B cell (primary cell): ENCODE data around the gene UBR4. TPM values are rescaled to one million over a fixed set of nuclear protein-coding genes. Genes with fewer than 3 reads are reported as not detected.

Source experiments
- ATAC-seq: fragments of 200-7000 bp; cut with Tn5 transposase; one replicate; pipeline ENCODE4 v1.10.0; 2021; ENCODE audit warnings: low read depth, mild to moderate bottlenecking, moderate number of reproducible peaks, moderate library complexity
- CTCF ChIA-PET: fragments of 350-600 bp; sonication (Branson Sonifier 250); formaldehyde crosslinking; loops from one replicate; lab custom pipeline; 2021; ENCODE audit warnings: antibody characterized with exemption, inconsistent platforms; lab: Charles Lee
- POLR2A ChIA-PET: fragments of 350-600 bp; sonication (Branson Sonifier 250); formaldehyde crosslinking; loops from one replicate; lab custom pipeline; 2021; ENCODE audit warnings: antibody characterized with exemption; lab: Charles Lee
- DNase-seq: peaks from one replicate; pipeline ENCODE4 v3.0.0; 2013
- H2AFZ ChIP-seq: 2 replicates; pipeline ENCODE4 v1.6.1; 2012; ENCODE audit warnings: mild to moderate bottlenecking, low read depth, low read length; ENCODE audit not compliant: insufficient read depth, poor library complexity, severe bottlenecking
- H3K27ac ChIP-seq, 2 donors: 1 replicate in 1 of 2; 2 replicates in 1 of 2; pipeline ENCODE4 v1.5.1; 2012 to 2013; ENCODE audit warnings: low read length in 2 of 2, mild to moderate bottlenecking in 2 of 2, moderate library complexity in 1 of 2
- H3K27me3 ChIP-seq, 4 experiments: fragments of 200-600 bp in 1 of 4; sonication (generic) in 1 of 4; replicated peaks in 1 of 4; 1 replicate in 2 of 4; 2 replicates in 2 of 4; pipeline versions ENCODE4 v1.6.1 to v1.7.0; 2013 to 2016; ENCODE audit warnings: low read length in 3 of 4, mild to moderate bottlenecking in 2 of 4, mixed read lengths in 1 of 4, moderate library complexity in 1 of 4; ENCODE audit not compliant: insufficient read depth in 4 of 4, control insufficient read depth in 3 of 4; ENCODE audit errors: control extremely low read depth in 1 of 4
- H3K36me3 ChIP-seq, 2 experiments: replicated peaks in 1 of 2; 1 replicate in 1 of 2; 2 replicates in 1 of 2; pipeline versions ENCODE4 v1.6.1 to v1.7.1; 2013; ENCODE audit warnings: low read length in 1 of 2; ENCODE audit not compliant: insufficient read depth in 2 of 2, control insufficient read depth in 1 of 2; ENCODE audit errors: control extremely low read depth in 1 of 2, extremely low read depth in 1 of 2
- H3K4me1 ChIP-seq, 2 donors: fragments of 200-600 bp in 1 of 2; sonication (generic) in 1 of 2; 1 replicate in 1 of 2; 2 replicates in 1 of 2; pipeline versions ENCODE4 v1.5.1 to v1.6.1; 2013 to 2017; ENCODE audit warnings: low read length in 2 of 2; ENCODE audit not compliant: control insufficient read depth in 2 of 2, insufficient read depth in 2 of 2
- H3K4me2 ChIP-seq: replicated peaks from 2 replicates; pipeline ENCODE3; 2012; ENCODE audit warnings: mild to moderate bottlenecking, low read depth, low read length; ENCODE audit not compliant: poor library complexity, severe bottlenecking
- H3K4me3 ChIP-seq, 5 experiments: fragments of 200-600 bp in 1 of 5; sonication (generic) in 1 of 5; 1 replicate in 3 of 5; 2 replicates in 2 of 5; pipeline versions ENCODE4 v1.5.1 to v1.7.0; 2011 to 2016; ENCODE audit warnings: low read length in 4 of 5, mild to moderate bottlenecking in 4 of 5, low read depth in 2 of 5, control low read depth in 1 of 5, moderate library complexity in 1 of 5; ENCODE audit not compliant: insufficient read depth in 1 of 5; ENCODE audit errors: control extremely low read depth in 1 of 5, extremely low read depth in 1 of 5
- H3K79me2 ChIP-seq: fragments of 200-600 bp; sonication (generic); one replicate; pipeline ENCODE4 v1.6.0; 2016; ENCODE audit warnings: low read length; ENCODE audit not compliant: control insufficient read depth, insufficient read depth
- H3K9ac ChIP-seq: fragments of 200-600 bp; sonication (generic); 2 replicates; pipeline ENCODE4 v1.6.1; 2017; ENCODE audit warnings: mild to moderate bottlenecking, low read length, moderate library complexity
- H3K9me3 ChIP-seq, 3 donors: one replicate each; pipeline versions ENCODE4 v1.6.1 to v1.7.1; 2013; ENCODE audit warnings: low read length in 2 of 3; ENCODE audit not compliant: control insufficient read depth in 2 of 3, insufficient read depth in 1 of 3; ENCODE audit errors: control extremely low read depth in 1 of 3
- H4K20me1 ChIP-seq: 2 replicates; pipeline ENCODE4 v1.6.0; 2012; ENCODE audit warnings: mild to moderate bottlenecking, low read length; ENCODE audit not compliant: insufficient read depth, control insufficient read depth, poor library complexity, severe bottlenecking
- H3K27ac Mint-ChIP-seq: one replicate; pipeline ENCODE4 v1.8.0; 2021; ENCODE audit warnings: mixed read lengths
- H3K27me3 Mint-ChIP-seq: one replicate; pipeline ENCODE4 v1.8.0; 2021; ENCODE audit warnings: mixed read lengths
- H3K4me1 Mint-ChIP-seq: one replicate; pipeline ENCODE4 v1.8.0; 2021; ENCODE audit warnings: mixed read lengths
- H3K4me3 Mint-ChIP-seq: one replicate; pipeline ENCODE4 v1.8.0; 2021; ENCODE audit warnings: mixed read lengths
- H3K9me3 Mint-ChIP-seq: one replicate; pipeline ENCODE4 v1.8.0; 2022; ENCODE audit warnings: mixed read lengths; ENCODE audit not compliant: insufficient read depth
- CTCF ChIP-seq: fragments of 200-600 bp; IDR thresholded peaks from one replicate; pipeline ENCODE4 v1.8.0; 2022; ENCODE audit warnings: antibody characterized with exemption, mild to moderate bottlenecking
- EZH2 ChIP-seq: IDR thresholded peaks from 2 replicates; pipeline ENCODE4 v1.6.1; 2012; ENCODE audit warnings: borderline replicate concordance, low read depth, mild to moderate bottlenecking, moderate library complexity, low read length; ENCODE audit not compliant: insufficient read depth, poor library complexity, severe bottlenecking
- WGBS: methylation state at CpG from one replicate; pipeline ENCODE4 v1.1.5; 2013; ENCODE audit warnings: missing lambda C conversion rate; ENCODE audit not compliant: insufficient coverage; 5-methylcytosine and 5-hydroxymethylcytosine counted together
- intact Hi-C: fragments of 100-400 bp; cut with micrococcal nuclease; formaldehyde crosslinking; loops from one replicate; pipeline ENCODE4 v1.10.0; 2022
- polyA plus RNA-seq: library from polyadenylated mRNA; depleted of rRNA; stranded (reverse); fragments of >200 nt; gene quantifications from 2 replicates; pipeline ENCODE4 v1.2.3, GENCODE V29; 2012
- total RNA-seq, 2 donors: library from RNA; stranded (reverse); fragments of 120-200 nt in 1 of 2; gene quantifications; 1 replicate in 1 of 2; 2 replicates in 1 of 2; pipeline versions ENCODE4 v1.2.3 to v1.2.4, GENCODE V29; 2013 to 2022

The UBR4 gene
- total and polyA plus RNA-seq, 2 donors (not counting 1 experiment from before 2014, with no cell fraction given): 90.0 to 190 TPM

GRCh38 chr1:19220991-19221390 lies 10.9 kb upstream of the UBR4 start:
- ChIA-PET POLR2A (interaction anchor here (0.7 kb wide), 2 partner anchors 102 to 524 kb away, joined by 5 to 7 read pairs; no protein-coding TSS in a partner anchor), CTCF (interaction anchor here (1.1 kb wide), 1 partner anchor 21 kb away, joined by 3 read pairs; no protein-coding TSS in a partner anchor)
- Histone ChIP-seq H3K36me3 (peaks cover 0 to 70% of the 10 kb centered on the region in 2 experiments), H3K79me2 (peaks cover 6% of the 10 kb centered on the region), H3K27me3 (no peaks in the 10 kb centered on the region), H3K27ac (no peak overlapping the region), H3K4me2 (no peak overlapping the region), H2AFZ (no peak overlapping the region), H3K9ac (no peak overlapping the region), H3K4me1 (no peaks in the 10 kb centered on the region), H4K20me1 (peaks cover 3% of the 10 kb centered on the region), H3K9me3 (no peaks in the 10 kb centered on the region), H3K4me3 (no peak overlapping the region)
- Mint-ChIP-seq H3K27ac (no peak overlapping the region), H3K4me1 (peaks cover 4% of the 10 kb centered on the region), H3K27me3 (no peaks in the 10 kb centered on the region), H3K9me3 (no peaks in the 10 kb centered on the region), H3K4me3 (no peak overlapping the region)
- DNase-seq (no peak), ATAC-seq (no peak)
- WGBS: 77% methylated on average over 5 of the region's 7 CpGs
- intact Hi-C loops: no loop called here
- TF ChIP-seq EZH2: no peak
- no peak for TF ChIP-seq CTCF

- H2AFZ ChIP-seq: no peak overlapping the region
- H3K4me2 ChIP-seq: no peak overlapping the region
- H3K4me3 ChIP-seq: no peak overlapping the region
- no peaks in the 10 kb centered on the region for H3K79me2 ChIP-seq
- no peak overlapping the region for H3K27ac ChIP-seq
- CTCF ChIA-PET: interaction anchor here (1.1 kb wide), 1 partner anchor 20 kb away, joined by 3 read pairs; no protein-coding TSS in a partner anchor
- Mint-ChIP-seq H3K9me3 (no peaks in the 10 kb centered on the region), H3K4me1 (peaks cover 4% of the 10 kb centered on the region), H3K27me3 (no peaks in the 10 kb centered on the region), H3K27ac (no peak overlapping the region), H3K4me3 (no peak overlapping the region)
- DNase-seq (no peak), ATAC-seq (no peak)
- WGBS: 81% methylated on average over 6 of the region's 8 CpGs
- no peaks in the 10 kb centered on the region for H3K4me1 ChIP-seq
- no peak overlapping the region for H3K9ac ChIP-seq
- TF ChIP-seq EZH2 (no peak), CTCF (no peak)
- intact Hi-C loops: no loop called here
- POLR2A ChIA-PET: no interaction called here
- no peaks in the 10 kb centered on the region for H3K27me3 ChIP-seq
- peaks cover 3% of the 10 kb centered on the region for H4K20me1 ChIP-seq
- H3K9me3 ChIP-seq: no peaks in the 10 kb centered on the region
- peaks cover 0 to 62% of the 10 kb centered on the region in 2 experiments for H3K36me3 ChIP-seq
These were observed 10.2 kb upstream of the UBR4 start for GRCh38 chr1:19220080-19220846.
